Hematopoietic multipotent progenitor cell treated with erythropoietin and hydrocortisone succinate and interleukin-3 and kit ligand, for 17 days (in vitro differentiated cells): ENCODE measurements around the gene NUP153.
"Not testable (repeated sequence)": the region's sequence is repeated elsewhere in the genome, so short reads cannot be mapped to it uniquely, and the experiment has no call there.

Source experiments
- DNase-seq: peaks from one replicate; pipeline ENCODE4 v3.0.0-alpha.2; 2015; ENCODE audit warnings: low spot score

Gene NUP153

DNA sequence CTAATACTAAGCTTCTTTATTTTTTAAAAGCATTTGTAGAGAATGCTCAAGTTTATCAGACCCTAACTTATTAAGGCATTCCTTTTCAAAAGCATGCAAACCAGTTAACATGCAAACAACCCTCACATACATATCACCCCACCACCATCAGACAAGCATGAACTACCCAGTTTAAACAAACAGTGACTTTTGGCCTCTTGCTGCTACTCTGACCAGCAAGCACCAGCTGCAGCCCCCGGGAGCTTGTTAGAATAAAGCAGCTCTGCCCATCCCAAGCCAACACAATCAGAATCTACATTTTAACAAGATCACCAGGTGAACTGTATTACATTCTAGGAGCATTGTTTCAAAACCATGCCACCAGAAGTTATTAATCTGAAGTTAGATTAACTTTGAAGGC is 5.9 kb upstream of the NUP153 start:
- DNase-seq, result no peak

DNA sequence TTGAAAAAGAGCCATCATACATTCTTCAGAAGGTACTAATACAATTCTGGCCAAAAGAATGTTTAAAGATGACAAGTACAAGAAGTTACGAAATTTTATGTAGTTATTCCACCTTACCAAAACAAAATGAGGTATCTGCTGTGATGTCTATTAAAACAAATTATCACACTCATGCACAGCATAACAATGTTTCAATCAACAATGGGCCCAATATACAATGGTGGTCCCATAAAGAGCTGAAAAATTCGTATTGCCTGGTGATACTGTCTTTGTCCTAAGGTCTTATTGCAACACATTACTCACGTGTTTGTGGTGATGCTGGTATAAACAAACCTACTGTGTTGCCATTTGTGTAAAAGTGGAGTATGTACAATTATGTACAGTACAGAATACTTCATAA is 3.6 kb upstream of the NUP153 start:
- no peak for DNase-seq

DNA sequence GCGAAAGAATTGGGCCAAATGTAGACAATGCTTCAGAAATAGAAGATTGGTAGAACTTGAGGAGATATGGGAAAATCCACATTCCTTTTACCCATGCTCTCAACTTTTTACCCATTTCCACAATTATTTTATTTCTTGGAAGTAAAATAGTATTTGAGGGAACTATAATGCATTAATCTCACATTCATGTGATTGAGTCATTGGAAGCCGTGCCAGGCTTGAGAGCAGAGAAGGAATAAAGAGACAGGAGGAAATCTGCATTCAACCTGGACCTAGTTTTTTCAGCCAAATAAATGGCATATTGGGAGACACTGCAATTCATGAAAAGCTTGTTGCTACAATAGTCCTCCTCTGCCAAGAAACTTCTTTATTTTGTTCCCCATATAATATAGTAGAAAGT is 2.8 kb upstream of the NUP153 start:
- DNase-seq, result no peak

GRCh38 chr6:17708035-17708434 is 1.3 kb upstream of the NUP153 start:
- not testable (repeated sequence) for DNase-seq

GRCh38 chr6:17707371-17707651 is 586 bp upstream of the NUP153 start:
- no peak for DNase-seq

- peak; percentile 77 for DNase-seq
Observed at GRCh38 chr6:17705778-17706579, 746 bp downstream of the NUP153 start.

- peak; percentile 70 for DNase-seq
Observed at GRCh38 chr6:17705428-17705777, 1.3 kb downstream of the NUP153 start.

DNA sequence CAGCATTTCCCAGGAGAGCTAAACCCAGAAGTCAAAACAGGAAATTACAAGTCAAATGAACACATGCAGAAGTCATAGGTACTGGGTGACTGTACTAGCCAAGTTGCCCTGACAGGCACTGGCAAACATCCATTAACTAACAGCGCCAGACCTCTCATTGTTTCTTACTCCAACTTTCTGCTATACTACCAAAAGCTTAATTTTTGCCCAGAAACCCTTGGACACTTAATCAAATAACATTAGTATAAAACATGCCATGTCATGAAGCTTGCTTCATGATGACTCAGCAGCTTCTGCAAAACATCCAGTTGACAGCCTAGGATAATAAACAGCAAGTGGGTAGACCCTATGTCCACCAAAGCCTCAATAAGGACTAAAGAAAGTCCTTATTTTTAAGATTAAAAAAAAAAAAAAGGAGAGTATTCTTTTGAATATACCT is 3.5 kb downstream of the NUP153 start:
- DNase-seq, result peak; percentile 95

DNA sequence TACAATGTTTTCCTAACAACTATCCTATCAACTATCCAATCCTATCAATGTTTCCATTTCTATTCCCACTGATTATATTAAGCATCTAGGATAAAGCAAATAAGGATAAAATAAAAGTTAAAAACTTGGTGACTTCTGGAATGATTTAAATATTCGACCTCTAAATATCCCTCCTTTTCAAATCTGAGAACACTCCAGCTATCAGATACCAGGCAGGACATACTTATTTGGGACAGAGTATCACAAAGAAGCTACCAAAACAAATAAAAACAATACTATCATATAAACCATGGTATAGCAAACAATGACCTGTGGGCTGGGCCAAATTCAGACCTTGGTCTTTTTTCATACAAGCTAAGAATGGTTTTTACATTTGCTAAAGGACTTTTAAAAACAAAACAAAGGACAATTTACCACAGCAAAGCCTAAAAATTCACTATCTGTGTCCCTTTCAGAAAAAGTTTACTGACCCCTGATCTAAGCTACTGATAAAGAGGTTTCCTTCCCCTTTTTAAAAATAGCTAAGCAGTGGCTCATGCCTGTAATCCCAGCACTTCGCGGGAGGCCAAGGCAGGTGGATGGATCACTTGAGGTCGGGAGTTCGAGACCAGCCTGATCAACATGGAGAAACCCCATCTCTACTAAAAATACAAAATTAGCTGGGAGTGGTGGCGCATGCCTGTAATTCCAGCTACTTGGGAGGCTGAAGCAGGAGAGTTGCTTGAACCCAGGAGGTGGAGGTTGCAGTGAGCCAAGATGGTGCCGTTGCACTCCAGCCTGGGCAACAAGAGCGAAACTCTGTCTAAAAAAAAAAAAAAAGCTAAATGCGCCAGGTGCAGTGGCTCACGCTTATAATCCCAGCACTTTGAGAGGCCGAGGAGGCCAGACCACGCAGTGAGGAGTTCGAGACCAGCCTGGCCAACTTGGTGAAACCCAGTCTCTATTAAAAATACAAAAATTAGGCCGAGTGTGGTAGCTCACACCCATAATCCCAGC is 6.0 kb downstream of the NUP153 start:
- peak; percentile 35 for DNase-seq

GRCh38 chr6:17691925-17692538 is 14.7 kb downstream of the NUP153 start:
- peak; percentile 41 for DNase-seq

GRCh38 chr6:17688481-17688880 is 18.2 kb downstream of the NUP153 start:
- no peak for DNase-seq

GRCh38 chr6:17687136-17687535 is 19.6 kb downstream of the NUP153 start:
- no peak for DNase-seq

GRCh38 chr6:17684134-17684533 is 22.6 kb downstream of the NUP153 start:
- DNase-seq, result no peak

DNA sequence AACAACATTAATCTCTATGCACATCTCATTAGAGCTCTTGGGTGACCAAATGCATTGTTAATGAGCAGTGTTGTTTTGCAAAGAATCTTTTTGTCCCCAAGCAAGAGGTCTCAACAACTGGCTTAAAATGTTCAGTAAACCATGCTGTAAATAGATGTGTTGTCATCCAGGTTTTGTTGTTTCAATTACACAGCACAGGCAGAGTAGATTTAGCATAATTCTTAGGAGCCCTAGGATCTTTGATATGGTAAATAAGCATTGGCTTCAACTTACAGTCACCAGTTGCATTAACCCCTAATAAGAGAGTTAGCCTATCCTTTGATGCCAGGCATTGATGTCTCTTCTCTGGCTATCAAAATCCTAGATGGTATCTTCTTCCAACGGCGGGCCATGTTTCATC is 23.3 kb downstream of the NUP153 start:
- DNase-seq, result no peak

GRCh38 chr6:17679726-17680125 is 27.0 kb downstream of the NUP153 start:
- no peak for DNase-seq

- no peak for DNase-seq
Observed at GRCh38 chr6:17677602-17678001, 29.1 kb downstream of the NUP153 start.

DNA sequence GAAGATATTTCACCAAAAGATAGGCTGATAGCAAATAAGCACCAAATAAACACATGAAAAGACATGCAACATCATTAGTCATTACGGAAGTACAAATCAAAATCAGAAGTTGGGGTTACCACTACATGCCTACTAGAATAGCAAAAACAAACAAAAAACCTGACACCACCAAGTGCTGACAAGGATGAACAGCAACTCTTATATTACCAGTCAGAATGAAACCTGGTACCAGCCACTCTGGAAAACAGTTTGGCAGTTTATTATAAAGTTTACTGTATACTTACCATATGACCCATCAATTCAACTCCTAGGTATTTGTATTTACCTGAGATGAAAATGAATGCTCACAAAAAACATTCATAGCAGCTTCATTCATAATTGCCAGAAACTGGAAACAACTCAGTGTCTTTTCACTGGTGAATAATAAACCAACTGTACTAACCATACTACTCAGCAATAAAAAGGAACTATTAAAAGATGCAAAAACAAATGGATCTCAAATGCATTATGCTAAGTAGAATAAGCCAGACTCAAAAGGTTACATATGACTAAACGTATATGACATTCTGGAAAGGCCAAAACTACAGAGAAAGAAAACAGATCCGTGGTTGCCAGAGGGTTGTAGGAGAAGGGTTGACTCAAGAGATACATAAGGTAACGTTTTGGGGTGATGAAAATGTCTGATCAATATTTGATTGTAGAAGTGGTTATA is 33.0 kb downstream of the NUP153 start:
- DNase-seq, result no peak

- DNase-seq, result no peak
Observed at GRCh38 chr6:17672064-17672718, 34.5 kb downstream of the NUP153 start.

- no peak for DNase-seq
Observed at GRCh38 chr6:17666646-17667045, 40.1 kb downstream of the NUP153 start.

GRCh38 chr6:17665132-17665531 is 41.6 kb downstream of the NUP153 start:
- peak; percentile 30 for DNase-seq

DNA sequence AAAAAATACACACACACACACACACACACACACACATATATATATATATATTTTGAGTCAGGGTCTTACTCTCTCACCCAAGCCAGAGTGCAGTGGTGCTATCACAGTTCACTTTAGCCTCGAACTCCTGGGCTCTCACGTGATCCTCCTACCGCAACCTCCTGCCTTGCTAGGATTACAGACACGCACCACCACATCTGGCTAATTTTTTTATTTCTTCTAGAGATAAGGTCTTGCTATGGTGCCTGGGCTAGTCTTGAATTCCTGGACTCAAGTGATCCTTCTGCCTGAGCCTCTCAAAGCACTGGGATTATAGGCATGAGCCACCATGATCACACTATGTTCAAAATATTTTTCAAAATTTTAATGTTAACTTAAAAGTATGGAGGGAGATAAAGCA is 43.5 kb downstream of the NUP153 start:
- DNase-seq, result peak; percentile 77

DNA sequence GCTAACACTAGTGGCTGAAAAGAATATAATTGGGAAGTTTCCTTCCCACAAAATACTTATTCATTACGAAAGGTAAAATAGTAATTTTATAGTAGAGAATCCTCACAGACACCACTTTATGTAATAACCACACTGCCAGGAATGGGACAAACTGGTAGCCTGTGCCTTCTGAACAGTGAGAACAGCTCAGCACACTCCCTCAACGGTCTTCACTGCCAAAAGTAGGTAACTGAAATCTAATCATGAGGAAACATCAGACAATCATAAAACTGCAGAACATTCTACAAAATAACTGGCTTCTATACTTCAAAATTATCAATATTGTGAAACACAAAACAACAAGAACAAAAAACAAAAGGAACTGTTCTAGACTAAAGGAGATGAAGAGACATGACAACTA is 44.1 kb downstream of the NUP153 start:
- peak; percentile 48 for DNase-seq
